Stimulated activated CD8-positive, alpha-beta memory T cell treated with anti-CD3 and anti-CD28 coated beads, Interleukin-12 subunit alpha, Interleukin-12 subunit beta, amount 100 ng/mL, for 24 hours (primary cell): ENCODE results near the gene NAA80.

Experiments used
- DNase-seq: peaks from one replicate; pipeline ENCODE4 v3.0.0-alpha.2; 2020; ENCODE audit errors: extremely low read depth

NAA80 gene

DNA sequence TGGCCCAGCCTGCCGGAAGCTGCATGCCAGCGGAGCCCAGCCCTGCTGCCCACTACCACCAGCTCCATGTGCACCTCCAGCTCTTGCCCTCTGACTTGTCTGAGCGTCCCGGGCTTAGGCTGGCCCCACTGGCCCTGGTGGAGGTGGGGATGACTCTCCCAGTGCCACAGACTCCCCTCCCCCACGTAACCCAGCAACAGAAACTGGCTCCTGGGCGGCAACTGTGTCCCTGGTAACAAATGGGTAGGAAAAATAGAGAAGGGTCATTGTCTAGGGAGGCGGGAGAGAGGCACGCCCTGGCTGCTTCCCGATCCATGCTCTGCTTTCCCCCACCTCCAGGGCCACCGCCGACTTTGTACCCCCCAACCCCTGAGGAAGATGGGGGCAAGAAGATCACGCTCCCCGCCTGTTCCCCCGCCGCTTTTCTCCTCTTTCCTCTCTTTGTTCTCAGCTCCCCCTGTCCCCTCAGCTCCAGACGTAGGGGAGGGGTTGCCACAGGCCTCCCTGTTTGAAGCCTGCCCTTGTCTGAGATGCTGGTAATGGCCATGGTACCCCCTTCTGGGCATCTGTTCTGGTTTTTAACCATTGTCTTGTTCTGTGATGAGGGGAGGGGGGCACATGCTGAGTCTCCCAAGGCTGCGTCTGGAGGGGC lies 41.0 kb downstream of the NAA80 start:
- no peak for DNase-seq

GRCh38 chr3:50256978-50257890 lies 42.0 kb downstream of the NAA80 start:
- no peak for DNase-seq

DNA sequence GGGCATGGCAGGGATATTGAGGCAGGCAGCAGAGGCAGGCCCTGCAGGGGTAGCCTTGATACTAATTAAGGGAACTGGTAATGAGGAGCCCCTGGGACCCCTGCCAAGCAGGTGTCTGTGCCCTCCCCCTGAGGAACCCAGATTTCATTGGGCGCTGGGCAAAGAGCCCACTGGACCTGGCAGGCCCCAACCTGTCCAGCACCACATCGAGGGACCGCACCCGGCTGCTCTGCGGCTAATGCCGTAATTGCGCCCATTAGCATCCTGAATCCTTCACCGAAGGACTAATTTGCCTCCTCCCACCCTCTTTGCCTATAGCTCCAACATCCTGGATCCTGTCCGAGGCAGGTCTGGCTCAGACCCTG lies 44.0 kb downstream of the NAA80 start:
- no peak for DNase-seq

DNA sequence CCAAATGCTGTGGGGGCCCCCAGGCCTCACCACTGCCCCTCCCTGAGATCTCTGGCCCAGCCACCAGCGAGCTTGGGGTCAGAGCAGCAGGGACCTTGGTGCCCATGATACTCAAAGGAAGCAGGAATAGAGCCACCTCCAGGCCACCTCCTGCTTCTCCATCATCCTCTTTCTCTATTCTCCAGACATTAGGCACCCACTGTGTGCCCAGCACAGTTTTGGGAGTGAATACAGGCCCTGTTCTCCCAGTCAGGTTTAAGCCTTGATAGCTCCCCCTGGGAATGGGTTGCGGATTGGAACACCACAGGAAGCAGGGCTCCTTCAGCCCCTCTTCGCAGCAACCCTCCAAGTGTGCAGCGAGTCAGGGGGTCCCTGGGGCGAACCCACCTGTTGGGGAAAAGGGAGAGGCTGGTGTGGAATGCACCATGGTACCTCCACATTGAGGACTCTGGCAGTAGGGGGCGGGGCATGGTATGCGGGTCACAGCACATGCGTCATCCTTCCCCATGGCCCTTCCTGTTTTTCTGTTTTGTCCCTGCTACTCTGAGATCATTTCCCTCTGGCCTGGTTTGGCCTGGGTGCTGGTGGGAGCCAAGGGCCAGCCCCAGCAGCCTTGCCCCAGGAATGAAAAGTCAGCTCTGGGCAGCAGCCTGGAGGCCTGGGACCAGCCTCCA lies 44.5 kb downstream of the NAA80 start:
- DNase-seq: no peak

- DNase-seq: no peak
Observed at GRCh38 chr3:50251220-50251619, 48.0 kb downstream of the NAA80 start.

DNA sequence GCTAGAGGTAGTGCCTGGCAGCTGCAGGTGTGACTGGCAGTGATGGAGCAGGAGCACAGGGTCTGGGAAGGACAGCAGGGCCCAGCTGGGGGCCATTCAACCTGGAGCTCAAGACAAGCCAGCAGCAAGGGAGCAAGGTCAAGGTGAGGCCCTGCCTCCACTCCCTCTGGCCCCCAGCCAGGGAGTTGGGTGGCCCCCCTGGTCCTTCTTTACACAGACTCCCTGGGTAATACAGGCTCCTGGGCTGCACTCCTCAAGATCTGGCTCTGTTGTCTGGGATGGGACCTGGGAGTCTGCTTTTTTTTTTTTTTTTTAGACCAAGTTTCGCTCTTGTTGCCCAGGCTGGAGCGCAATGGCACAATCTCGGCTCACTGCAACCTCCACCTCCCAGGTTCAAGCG lies 48.7 kb downstream of the NAA80 start:
- no peak for DNase-seq

DNA sequence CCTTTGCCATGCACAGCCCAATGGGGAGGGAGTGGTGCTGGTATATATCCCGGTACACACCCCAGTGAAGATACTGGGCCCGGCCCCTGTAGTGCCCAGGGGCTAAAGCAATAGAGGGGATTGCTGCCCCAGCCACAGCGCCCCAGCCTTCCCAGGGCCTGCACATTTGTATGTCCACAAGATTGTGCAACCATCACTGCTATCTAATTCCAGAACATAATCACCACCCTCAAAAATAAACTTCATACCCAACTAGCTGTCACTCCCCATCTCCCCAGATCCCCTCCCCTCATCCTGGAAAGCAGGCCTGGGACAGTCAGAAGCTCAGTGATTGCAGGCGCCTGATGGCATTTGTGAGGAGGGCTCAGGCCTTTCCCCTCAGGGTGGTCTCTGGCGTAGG lies 49.7 kb downstream of the NAA80 start:
- DNase-seq: no peak

DNA sequence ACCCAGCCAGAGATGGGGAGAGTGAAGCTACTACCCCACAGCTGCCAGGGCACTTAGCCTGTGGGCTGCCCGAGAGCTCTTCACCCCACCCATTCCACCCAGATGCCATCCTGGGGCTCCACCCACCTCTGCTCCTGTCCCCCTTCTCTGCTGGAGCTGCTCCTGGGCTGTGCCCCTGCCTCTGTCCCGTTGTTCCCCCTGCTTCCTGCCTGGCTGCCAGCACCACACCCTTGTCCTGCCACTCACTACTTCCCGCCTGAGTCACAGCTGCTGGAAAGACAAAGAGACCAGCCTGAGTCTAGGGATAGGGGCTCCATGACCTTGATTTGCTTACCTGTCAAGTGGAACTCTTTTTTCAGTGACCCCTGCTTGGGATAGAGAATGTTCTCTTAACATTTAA lies 50.8 kb downstream of the NAA80 start:
- DNase-seq: no peak

DNA sequence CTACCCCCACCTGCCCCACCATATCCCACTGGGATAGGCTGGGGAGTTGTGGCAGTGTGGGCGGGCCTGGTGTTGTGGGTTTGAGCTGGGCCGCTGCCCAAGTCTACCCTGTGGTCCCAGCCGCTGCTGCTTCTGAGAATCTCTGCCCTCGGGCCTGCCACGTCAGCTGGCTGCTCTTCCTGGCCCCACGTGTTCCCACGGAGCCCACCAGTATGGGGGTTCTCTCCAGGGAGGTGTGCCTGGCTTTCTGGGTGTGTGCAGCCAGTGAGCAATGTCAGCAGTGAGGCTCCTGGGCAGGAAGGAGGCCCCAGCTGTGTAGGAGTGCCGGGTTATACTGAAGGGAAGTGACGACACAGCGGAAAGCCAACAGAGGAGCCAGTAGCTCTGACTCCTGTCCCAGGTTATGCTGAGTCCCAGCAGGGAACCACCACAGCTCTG lies 52.7 kb downstream of the NAA80 start:
- peak; percentile 69 for DNase-seq
